ENCODE data around the gene CLEC3B. TPM values are rescaled to one million over a fixed set of nuclear protein-coding genes. Genes with fewer than 3 reads are reported as not detected.

The CLEC3B gene
- total and polyA plus RNA-seq, 7 donors, result 10.3 to 41.7 (median 24.6) TPM

GRCh38 chr3:45003859-45004258 is 22.2 kb upstream of the CLEC3B start:
- H3K4me1 ChIP-seq, result peaks cover 21% of the 10 kb centered on the region
- H3K9me3 ChIP-seq, result no peaks in the 10 kb centered on the region
- TF ChIP-seq CTCF (IDR thresholded peaks at IDR 0.05), result no peak
- DNase-seq (no peak), ATAC-seq (peak in 3 of 4 donors; percentile 55 to 74 (median 64))
- intact Hi-C loops (cut with DNase I), result no loop called here
- peaks cover 3 to 77% of the 10 kb centered on the region in 2 donors for H3K36me3 ChIP-seq (ENCODE audit: insufficient read depth in 1 of 2, low read depth in 1 of 2)
- no peaks in the 10 kb centered on the region for H3K27me3 ChIP-seq (ENCODE audit: insufficient read depth in 3 of 3, low read length in 2 of 3)
- WGBS, 3 donors, result 46 to 48% (median 47%) methylated on average over 2 of the region's 2 CpGs
- H3K27ac ChIP-seq, result peak overlapping the region; percentile 46
- H3K4me3 ChIP-seq, result no peak overlapping the region

DNA sequence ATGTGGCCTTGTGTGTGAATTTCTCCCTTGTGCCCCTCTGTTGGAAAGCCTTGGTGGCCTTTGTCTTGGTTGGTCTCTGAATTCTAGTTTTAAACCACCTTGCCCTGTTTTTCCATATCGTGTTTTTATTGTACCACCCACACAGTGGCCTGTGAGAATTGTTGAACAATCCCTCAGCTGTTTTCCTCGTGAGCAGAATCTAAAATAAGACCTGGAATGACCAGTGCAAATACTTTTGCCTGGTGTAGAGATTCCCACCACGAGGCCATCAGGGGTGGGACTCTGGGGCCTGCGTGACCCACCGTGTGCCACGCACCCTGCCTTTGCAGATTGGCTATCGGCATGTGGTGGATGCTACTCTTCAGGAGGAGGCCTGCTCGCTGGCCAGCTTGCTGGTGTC is 19.0 kb upstream of the CLEC3B start:
- ATAC-seq (peak in 3 of 4 donors; percentile 22 to 31 (median 24)), DNase-seq (no peak)
- no peak for TF ChIP-seq CTCF (IDR thresholded peaks at IDR 0.05)
- Histone ChIP-seq H3K9me3 (no peaks in the 10 kb centered on the region), H3K27ac (peak overlapping the region; percentile 46), H3K36me3 (ENCODE audit: insufficient read depth in 1 of 2, low read depth in 1 of 2) (peaks cover 0 to 45% of the 10 kb centered on the region in 2 donors), H3K27me3 (ENCODE audit: insufficient read depth in 3 of 3, low read length in 2 of 3) (no peaks in the 10 kb centered on the region), H3K4me3 (no peak overlapping the region), H3K4me1 (peaks cover 34% of the 10 kb centered on the region)
- intact Hi-C loops (cut with DNase I), result no loop called here
- 59 to 67% (median 66%) methylated on average over 8 of the region's 8 CpGs for WGBS, 3 donors

GRCh38 chr3:45008117-45008516 is 18.0 kb upstream of the CLEC3B start:
- H3K27me3 ChIP-seq (ENCODE audit: insufficient read depth in 3 of 3, low read length in 2 of 3), result no peaks in the 10 kb centered on the region
- TF ChIP-seq CTCF (IDR thresholded peaks at IDR 0.05), result no peak
- H3K27ac ChIP-seq, result peak overlapping the region; percentile 46
- H3K9me3 ChIP-seq, result no peaks in the 10 kb centered on the region
- H3K4me3 ChIP-seq, result no peak overlapping the region
- H3K4me1 ChIP-seq, result peaks cover 35% of the 10 kb centered on the region
- peaks cover 0 to 41% of the 10 kb centered on the region in 2 donors for H3K36me3 ChIP-seq (ENCODE audit: insufficient read depth in 1 of 2, low read depth in 1 of 2)
- no peak for DNase-seq
- WGBS, 3 donors, result 95 to 100% (median 100%) methylated on average over 1 of the region's 1 CpG
- peak; percentile 29 to 52 (median 49) for ATAC-seq
- intact Hi-C loops (cut with DNase I), result no loop called here

GRCh38 chr3:45009868-45010267 is 16.2 kb upstream of the CLEC3B start:
- H3K4me3 ChIP-seq, result no peak overlapping the region
- no peak for ATAC-seq
- no peak for DNase-seq
- TF ChIP-seq CTCF (IDR thresholded peaks at IDR 0.05), result no peak
- peaks cover 39% of the 10 kb centered on the region for H3K4me1 ChIP-seq
- H3K27ac ChIP-seq, result no peak overlapping the region
- no peaks in the 10 kb centered on the region for H3K9me3 ChIP-seq
- intact Hi-C loops (cut with DNase I), result no loop called here
- H3K27me3 ChIP-seq (ENCODE audit: insufficient read depth in 3 of 3, low read length in 2 of 3), result no peaks in the 10 kb centered on the region
- 94 to 98% (median 94%) methylated on average over 1 of the region's 1 CpG for WGBS, 3 donors
- H3K36me3 ChIP-seq (ENCODE audit: insufficient read depth in 1 of 2, low read depth in 1 of 2), result peaks cover 0 to 33% of the 10 kb centered on the region in 2 donors

DNA sequence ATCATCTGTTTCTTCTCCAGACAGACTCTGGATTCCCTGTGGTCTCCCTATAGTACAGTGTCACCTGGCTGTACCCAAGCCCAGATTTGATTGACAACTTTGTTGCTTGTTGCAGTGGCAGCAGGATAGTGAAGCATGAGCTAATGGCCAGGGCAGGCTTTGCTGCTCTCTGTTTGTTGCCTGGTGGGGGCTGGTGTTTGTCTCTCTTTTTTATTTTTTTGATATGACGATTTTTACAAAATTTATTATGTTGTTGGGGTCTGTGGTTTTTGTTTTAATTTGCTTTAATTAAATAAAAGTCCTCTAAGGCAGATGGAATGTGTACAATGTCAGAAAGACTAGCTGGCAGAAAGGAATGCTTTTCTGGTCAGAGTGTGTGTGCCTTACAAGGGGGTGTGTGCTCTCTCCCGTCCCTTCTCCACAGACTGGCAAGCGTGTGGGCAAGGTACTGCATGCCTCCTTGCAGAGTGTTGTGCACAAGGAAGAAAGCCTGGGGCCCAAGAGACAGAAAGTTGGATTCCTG is 15.2 kb upstream of the CLEC3B start:
- H3K4me1 ChIP-seq, result peaks cover 39% of the 10 kb centered on the region
- H3K9me3 ChIP-seq, result no peaks in the 10 kb centered on the region
- no peak for TF ChIP-seq CTCF (IDR thresholded peaks at IDR 0.05)
- no peaks in the 10 kb centered on the region for H3K27me3 ChIP-seq (ENCODE audit: insufficient read depth in 3 of 3, low read length in 2 of 3)
- intact Hi-C loops (cut with DNase I), result no loop called here
- ATAC-seq, result peak; percentile 35 to 62 (median 50)
- H3K27ac ChIP-seq, result peak overlapping the region; percentile 72
- no peak overlapping the region for H3K4me3 ChIP-seq
- peaks cover 2 to 34% of the 10 kb centered on the region in 2 donors for H3K36me3 ChIP-seq (ENCODE audit: insufficient read depth in 1 of 2, low read depth in 1 of 2)
- no peak for DNase-seq
- WGBS, 3 donors, result 36 to 53% (median 47%) methylated on average over 3 of the region's 3 CpGs
